Stimulated activated CD4-positive, alpha-beta T cell treated with anti-CD3 and anti-CD28 coated beads, Interleukin-12 subunit alpha, Interleukin-12 subunit beta, amount 100 ng/mL, for 24 hours (primary cell): ENCODE results near the gene ELMO1.

Source experiments
- DNase-seq, 2 experiments: peaks; one replicate each; pipeline ENCODE4 v3.0.0-alpha.2; 2020; ENCODE audit warnings: low read depth in 2 of 2

ELMO1 gene

DNA sequence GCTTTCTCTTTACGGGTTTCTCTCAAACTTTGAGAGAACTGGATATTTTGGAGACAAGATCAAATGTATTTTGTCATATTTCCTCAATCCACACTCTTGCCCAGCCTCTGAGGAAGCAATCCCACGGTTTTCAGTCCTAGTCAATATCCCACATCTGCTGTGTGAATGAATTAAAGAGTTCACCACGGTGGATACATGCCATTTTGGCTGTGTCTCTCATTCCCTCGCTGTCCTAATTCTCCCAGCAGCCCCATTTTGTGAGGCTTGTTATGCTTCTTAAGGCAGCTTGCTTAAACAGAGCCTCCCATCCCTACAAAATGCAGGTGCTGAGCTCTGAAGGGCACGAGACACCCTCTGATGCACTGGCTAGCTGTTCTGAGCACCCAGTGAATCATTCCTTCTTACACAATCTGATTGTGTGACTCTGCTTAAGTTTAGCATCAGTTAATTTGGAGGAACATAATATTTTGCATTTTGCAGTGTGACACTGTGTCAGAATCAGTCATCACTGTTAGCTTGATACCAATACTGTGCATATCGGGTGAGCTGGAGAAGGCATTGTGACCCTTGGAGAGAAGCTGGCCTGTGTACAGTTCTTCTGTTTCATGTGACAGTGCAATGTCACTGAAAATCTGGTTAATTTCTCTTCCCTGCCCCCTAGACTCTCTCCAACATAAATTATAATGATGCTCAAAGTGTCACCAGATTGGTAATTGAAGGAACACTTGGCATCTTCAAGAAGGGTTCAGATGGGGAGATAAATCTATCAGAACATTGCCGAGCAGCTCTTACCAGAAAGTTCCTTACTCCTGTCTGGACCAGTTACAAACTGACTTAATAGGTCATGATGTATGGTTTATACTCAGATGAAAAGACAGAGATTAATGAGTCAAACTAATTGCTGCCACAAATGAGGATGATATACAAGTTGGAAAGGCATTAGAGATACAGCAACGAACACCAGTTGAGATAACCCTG, 620.6 kb downstream of the ELMO1 start:
- no peak for DNase-seq

DNA sequence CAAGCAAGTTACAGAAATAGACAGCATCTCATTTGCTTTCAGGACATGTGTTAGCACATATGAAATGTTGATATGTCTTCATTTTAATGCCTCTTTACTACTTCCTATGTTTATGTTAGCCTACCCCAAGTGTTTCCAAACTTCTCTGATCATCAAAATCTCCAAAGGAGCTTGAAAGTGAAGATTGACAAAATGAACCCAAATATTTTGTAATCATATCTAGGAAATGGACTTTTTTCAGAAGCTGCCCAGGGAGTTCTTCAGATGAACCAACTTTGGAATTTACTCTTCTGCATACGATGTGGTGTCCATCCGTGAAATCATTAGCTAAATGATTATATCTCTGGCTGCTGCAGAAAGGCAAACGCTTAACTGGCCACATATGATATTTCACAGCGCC, 623.2 kb downstream of the ELMO1 start:
- no peak for DNase-seq

DNA sequence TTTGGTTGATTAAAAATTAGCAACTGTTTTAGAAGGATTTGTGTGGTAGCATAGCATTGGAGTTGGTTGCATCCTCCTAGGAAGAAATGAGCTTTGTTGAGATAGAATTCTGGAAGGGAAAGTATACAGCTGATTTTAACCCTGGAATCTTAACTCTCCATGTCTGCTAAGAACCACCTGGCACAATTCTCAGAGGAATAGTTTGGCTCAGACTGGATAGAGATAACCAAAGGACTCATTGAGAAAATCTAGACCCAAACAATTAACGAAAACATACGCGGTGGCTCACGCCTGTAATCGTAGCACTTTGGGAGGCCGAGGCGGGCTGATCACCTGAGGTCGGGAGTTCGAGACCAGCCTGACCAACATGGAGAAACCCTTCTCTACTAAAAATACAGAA, 625.3 kb downstream of the ELMO1 start:
- no peak for DNase-seq

DNA sequence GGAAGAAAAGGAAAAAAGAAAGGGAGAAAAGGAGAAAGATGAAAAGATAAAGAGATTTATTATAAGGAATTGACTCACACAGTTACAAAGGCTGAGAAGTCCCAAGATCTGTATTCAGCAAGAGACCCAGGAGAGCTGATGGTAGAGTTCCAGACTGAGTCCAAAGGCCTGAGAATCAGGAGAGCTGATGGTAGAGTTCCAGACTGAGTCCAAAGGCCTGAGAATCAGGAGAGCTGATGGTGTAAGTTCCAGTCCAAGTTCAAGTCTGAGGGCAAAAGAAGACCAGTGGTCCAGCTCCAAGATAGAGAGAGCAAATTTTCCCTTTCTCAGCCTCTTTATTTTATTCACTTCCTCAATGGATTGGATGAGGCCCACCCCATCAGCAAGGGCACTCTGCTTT, 627.0 kb downstream of the ELMO1 start:
- DNase-seq = no peak

DNA sequence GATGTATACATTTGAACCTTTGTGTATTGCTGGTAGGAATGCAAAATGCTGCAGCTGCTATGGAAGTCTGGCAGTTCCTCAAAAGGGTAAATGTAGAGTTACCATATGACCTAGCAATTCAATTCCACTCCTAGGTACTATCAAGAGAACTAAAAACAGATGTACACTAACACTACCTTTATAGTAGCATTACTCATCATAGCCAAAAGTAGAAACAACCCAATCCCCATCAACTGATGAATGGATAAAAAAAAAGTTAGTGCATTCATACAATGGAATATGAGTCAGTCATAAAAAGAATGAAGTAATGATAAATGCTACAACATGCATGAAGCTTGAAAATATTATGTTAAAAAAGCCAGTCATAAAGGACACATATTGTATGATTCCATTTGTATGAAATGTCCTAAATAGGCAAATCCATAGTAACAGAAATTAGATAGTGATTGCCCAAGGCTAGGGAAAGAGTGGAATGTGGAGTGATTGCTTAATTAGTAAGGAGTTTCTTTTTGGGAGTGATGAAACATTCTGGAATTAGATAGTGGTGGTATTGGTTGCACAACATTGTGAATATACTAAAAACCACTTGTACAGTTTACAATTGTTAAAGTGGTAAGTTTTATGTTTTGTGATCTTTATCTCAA, 628.0 kb downstream of the ELMO1 start:
- no peak for DNase-seq

DNA sequence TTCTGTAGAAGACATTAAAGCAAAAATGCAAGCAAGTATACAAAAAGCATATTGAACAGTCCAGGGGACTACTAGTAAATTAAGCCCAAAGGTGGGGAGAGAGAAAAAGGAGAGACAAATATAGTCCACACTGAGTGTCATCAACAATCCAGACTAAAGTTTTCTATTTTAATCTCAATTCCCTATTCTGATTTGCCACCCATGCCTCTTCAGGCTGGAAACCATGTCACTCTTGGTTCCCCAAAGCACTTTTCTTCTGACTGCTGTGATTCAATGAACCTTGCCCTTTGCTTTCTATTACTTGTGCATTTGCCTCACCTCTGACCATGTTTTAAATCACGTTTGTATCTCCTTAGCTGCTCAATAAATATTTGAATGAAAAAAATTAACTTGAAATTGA, 629.0 kb downstream of the ELMO1 start:
- DNase-seq = no peak

DNA sequence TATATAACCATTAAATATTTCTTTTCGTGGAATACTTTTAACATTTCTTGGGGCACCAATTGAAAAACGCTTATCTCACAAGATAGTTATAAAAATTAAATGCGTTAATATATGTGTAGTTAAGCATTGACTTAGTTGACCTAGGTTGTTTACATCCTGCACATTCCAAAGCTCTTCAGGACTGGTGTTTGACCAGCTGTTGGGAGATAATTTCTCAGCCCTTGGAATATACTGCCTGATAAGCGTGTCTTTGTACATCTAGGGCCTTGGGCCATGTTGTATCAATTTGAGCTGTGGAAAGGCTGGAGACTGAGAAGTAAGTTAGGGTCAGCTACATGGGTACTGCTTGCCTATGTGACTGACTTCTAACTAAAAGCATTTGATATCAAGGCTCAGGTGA, 634.4 kb downstream of the ELMO1 start:
- no peak for DNase-seq

DNA sequence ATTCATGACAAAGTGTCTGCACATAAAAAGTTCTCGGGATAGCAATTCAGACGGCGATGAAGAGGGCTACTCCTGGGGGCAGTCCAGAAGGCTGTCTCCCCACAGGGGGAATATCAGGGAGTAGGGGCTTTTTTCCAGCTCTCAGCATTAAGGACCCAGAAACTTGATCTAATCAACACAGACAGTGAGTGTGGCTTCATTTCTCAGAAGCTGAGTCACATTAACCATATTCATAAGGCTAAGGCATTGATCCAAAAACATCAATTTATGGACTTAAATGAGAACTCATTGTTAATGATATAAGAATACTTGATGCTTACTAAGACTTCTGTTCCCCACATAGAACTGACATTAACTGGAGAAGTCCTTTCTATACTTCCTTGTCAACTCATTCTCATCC, 636.9 kb downstream of the ELMO1 start:
- no peak for DNase-seq

DNA sequence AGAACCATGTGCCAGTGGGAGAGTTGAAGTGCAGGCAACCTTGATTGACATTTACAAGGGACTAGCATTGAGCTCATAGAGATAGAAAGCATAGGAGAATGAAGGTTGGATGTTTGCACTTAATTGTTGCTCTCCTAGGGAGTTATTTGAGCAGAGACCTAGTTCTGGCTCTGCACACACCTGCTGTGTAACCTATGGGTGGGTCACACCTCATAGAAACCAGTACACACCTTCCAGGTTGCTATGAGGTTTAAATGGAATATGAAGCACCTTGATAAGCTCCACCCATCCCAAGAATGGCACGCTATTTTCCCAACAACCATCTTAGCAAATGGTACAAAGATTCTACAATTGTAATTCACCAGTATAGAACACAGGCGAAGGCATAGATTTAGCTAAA, 638.2 kb downstream of the ELMO1 start:
- DNase-seq = no peak

DNA sequence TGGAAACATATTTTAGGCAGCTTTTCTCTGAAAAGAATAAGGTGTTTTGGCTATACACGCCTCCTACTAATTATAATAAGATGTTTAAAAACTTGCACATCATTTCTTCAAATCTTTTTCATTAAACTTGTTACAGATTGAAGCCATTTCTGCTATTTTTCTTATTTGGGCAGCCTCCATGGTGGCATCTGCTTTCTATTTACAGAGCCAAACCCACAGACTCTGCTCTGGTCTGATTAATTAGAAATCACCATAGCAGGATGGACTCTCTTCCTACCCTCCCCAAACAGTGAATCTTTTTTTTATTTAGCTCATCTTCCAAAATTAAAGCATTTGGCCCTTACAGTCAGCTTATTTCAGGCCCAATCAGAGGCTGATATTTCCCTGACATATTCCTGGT, 638.6 kb downstream of the ELMO1 start:
- DNase-seq = no peak

DNA sequence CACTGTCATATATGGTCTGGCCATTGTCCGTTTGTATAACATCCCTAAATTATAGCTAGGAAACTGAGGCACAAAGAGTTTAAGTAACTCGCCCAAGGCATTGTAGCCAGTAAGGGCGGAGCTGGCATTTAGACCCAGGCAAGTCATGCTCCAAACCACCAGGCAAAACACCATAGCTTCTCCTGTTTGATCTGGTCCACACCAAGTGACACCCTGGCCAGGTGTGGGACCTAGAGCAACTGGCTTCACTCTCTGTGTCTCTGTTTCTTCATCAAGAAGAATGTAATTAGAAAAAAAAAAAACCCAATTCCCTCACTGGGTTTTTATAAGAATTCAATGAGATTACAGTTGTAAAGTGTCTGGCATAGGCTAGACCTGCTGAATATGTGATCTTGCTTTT, 639.2 kb downstream of the ELMO1 start:
- no peak for DNase-seq

DNA sequence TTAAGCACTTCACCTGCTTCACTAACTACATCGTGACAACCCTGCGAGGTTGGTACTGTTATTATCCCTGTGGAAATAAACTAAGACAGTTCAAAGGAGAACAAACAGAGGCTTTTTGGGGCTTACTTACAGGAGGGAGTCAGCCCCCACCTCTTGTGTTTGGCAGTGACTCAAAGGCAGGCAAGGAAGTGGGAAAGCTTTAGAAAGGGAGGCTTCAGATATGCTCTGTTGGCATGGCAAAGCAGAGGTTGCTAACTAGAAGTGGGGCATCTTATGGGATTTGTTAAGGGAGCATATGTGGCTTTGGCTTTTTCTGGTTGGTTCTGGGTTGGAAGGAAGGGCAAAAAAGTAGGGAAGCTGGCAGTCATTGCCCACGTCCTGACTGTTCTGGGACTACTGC, 639.6 kb downstream of the ELMO1 start:
- no peak for DNase-seq

DNA sequence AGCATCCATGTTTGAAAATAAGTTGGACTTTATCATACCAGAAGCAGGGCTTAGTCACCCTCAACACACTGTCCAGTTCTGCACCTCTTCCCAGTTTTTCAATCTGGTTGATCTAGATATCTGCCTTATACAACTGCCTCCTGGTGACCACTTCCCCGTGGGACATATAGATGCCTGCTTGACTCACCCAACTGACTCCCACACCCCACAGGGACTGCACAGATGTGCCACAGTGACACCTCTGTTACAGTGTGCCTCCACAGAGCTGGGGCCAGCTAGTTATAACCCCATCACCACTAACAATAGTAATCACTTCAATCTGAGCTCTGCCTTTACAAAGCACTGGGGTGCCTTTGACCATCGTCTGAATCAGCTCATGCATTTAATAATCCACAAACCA, 641.8 kb downstream of the ELMO1 start:
- DNase-seq = no peak
